IPS DF 6.9 (cell line): ENCODE measurements around the gene ABHD4.

Source experiments
- DNase-seq: peaks from one replicate; pipeline ENCODE4 v3.0.0-alpha.2; 2013; ENCODE audit warnings: low read depth, low spot score
- H3K27ac ChIP-seq: one replicate; pipeline ENCODE4 v1.5.1; 2013; ENCODE audit warnings: low read length, control low read depth
- H3K27me3 ChIP-seq: 2 replicates; pipeline ENCODE4 v1.6.1; 2013; ENCODE audit warnings: mild to moderate bottlenecking, low read length; ENCODE audit not compliant: control insufficient read depth, insufficient read depth
- H3K36me3 ChIP-seq: 2 replicates; pipeline ENCODE4 v1.6.1; 2013; ENCODE audit warnings: low read length; ENCODE audit not compliant: control insufficient read depth, insufficient read depth
- H3K4me1 ChIP-seq: 2 replicates; pipeline ENCODE4 v1.6.1; 2013; ENCODE audit warnings: low read length; ENCODE audit not compliant: control insufficient read depth, insufficient read depth
- H3K4me3 ChIP-seq: 2 replicates; pipeline ENCODE4 v1.5.1; 2013; ENCODE audit warnings: mild to moderate bottlenecking, low read length
- H3K9me3 ChIP-seq: 2 replicates; pipeline ENCODE4 v1.6.1; 2013; ENCODE audit warnings: low read length, inconsistent platforms; ENCODE audit not compliant: control insufficient read depth, insufficient read depth
- WGBS: extraction: QIAGEN DNeasy Blood & Tissue Kit; methylation state at CpG from one replicate; pipeline ENCODE4 v1.1.7; 2013; ENCODE audit warnings: mixed read lengths, missing lambda C conversion rate; ENCODE audit not compliant: insufficient read length, insufficient coverage; 5-methylcytosine and 5-hydroxymethylcytosine counted together

ABHD4 gene

DNA sequence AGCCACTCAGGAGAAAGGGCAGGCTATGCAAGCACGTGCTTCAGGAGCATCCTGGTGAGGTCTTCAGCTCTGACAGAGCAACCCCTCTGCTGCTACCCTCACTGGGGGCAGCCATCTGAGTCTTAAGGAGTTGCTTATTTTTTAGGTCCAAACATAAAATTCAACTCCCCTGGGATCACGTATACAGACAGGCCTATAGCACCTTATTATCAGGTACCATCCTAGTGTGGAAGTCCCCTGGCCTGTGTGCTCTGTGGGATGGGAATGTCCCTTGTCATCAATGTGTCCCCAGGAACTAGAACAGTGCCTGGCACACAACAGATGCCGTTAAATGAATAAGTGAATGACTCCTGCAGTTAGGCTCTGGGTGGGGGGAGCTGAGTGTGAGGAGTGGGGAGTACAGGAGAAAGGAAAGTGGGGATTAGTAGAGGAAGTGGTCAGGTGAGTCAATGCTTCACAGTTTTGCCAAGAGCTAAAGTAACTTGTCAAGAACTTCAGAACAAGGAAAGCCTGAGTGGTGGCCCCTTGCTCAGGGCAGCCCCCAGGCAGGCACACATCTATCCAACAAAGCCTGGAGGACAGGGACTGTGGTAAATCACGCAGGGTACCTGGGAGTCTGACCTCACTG, 42.6 kb upstream of the ABHD4 start:
- WGBS: no CpG with 5 or more reads among the region's 4 CpGs
- no peak for DNase-seq
- Histone ChIP-seq H3K27me3 (no peaks in the 10 kb centered on the region), H3K4me1 (peaks cover 1% of the 10 kb centered on the region; the same call in 1 of the 2 replicates), H3K27ac (no peak overlapping the region), H3K9me3 (no peaks in the 10 kb centered on the region), H3K4me3 (no peak overlapping the region), H3K36me3 (no peaks in the 10 kb centered on the region)

- Histone ChIP-seq H3K27me3 (no peaks in the 10 kb centered on the region), H3K4me3 (no peak overlapping the region), H3K36me3 (no peaks in the 10 kb centered on the region), H3K4me1 (peaks cover 1% of the 10 kb centered on the region; the same call in 1 of the 2 replicates), H3K27ac (no peak overlapping the region), H3K9me3 (no peaks in the 10 kb centered on the region)
- DNase-seq: no peak
- WGBS: no CpG with 5 or more reads among the region's 28 CpGs
Observed at GRCh38 chr14:22556021-22556989, 41.8 kb upstream of the ABHD4 start.

DNA sequence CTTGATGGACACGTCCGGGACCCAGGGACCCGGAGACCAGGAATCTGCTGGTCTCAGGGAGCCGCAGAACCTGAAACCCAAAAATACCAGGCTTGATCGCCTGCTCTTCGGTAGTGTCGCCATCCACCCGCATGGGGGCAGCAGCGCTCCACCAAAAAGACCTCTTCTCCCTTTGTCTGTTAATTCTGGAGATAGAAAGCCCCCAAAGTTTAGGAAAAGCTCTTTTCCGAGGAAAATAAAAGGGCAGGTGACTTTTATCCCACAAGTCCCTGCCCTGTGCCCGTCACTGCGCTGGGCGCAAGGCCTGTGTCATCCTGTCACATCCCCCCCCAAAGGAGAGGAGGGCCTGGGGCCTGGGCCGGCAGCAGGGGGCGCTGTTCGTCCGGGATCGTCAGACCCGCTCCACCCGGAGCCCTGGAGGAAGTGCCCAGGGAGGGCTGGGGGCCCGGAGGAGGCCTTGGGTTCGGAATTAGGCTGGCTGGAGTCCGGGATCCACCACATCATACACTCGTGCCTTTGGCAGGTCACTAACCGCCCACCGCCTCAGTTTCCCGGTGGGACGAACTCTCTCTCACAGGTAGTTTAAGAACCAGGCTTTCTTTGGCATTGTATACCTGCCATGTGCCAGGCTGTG, 41.0 kb upstream of the ABHD4 start:
- Histone ChIP-seq H3K4me3 (no peak overlapping the region), H3K27me3 (no peaks in the 10 kb centered on the region), H3K4me1 (no peaks in the 10 kb centered on the region), H3K36me3 (no peaks in the 10 kb centered on the region), H3K9me3 (no peaks in the 10 kb centered on the region), H3K27ac (no peak overlapping the region)
- WGBS: no CpG with 5 or more reads among the region's 28 CpGs
- DNase-seq: no peak

GRCh38 chr14:22557846-22558220, 40.3 kb upstream of the ABHD4 start:
- no CpG with 5 or more reads among the region's 1 CpG for WGBS
- Histone ChIP-seq H3K36me3 (no peaks in the 10 kb centered on the region), H3K27ac (no peak overlapping the region), H3K4me3 (no peak overlapping the region), H3K27me3 (no peaks in the 10 kb centered on the region), H3K9me3 (no peaks in the 10 kb centered on the region), H3K4me1 (no peaks in the 10 kb centered on the region)
- DNase-seq: no peak

- H3K27me3 ChIP-seq: no peaks in the 10 kb centered on the region
- H3K9me3 ChIP-seq: no peaks in the 10 kb centered on the region
- DNase-seq: no peak
- WGBS: no CpG with 5 or more reads among the region's 25 CpGs
- no peaks in the 10 kb centered on the region for H3K36me3 ChIP-seq
- no peak overlapping the region for H3K27ac ChIP-seq
- no peak overlapping the region for H3K4me3 ChIP-seq
- no peaks in the 10 kb centered on the region for H3K4me1 ChIP-seq
Observed at GRCh38 chr14:22558221-22558913, 39.7 kb upstream of the ABHD4 start.

DNA sequence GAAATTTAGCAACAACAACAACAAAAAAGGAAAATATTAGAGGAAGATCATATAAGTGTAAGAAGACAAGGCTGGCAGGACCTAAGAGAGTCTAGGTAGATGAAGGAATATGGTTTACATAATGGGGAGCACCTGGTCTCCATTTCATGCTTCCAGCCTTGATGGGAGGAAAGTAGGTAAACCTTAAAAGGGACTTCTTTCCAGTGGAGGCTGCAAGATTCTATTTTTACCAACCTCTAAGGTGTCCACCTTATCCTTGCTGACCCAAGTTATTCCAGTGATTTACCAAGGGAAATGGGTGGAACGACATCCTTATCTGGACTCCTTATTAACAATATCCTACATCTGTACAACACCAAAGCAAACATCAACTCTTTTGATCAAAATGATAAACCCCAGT, 39.1 kb upstream of the ABHD4 start:
- DNase-seq: no peak
- Histone ChIP-seq H3K4me1 (no peaks in the 10 kb centered on the region), H3K27me3 (no peaks in the 10 kb centered on the region), H3K27ac (no peak overlapping the region), H3K36me3 (no peaks in the 10 kb centered on the region), H3K9me3 (no peaks in the 10 kb centered on the region), H3K4me3 (no peak overlapping the region)
- no CpG with 5 or more reads among the region's 1 CpG for WGBS

DNA sequence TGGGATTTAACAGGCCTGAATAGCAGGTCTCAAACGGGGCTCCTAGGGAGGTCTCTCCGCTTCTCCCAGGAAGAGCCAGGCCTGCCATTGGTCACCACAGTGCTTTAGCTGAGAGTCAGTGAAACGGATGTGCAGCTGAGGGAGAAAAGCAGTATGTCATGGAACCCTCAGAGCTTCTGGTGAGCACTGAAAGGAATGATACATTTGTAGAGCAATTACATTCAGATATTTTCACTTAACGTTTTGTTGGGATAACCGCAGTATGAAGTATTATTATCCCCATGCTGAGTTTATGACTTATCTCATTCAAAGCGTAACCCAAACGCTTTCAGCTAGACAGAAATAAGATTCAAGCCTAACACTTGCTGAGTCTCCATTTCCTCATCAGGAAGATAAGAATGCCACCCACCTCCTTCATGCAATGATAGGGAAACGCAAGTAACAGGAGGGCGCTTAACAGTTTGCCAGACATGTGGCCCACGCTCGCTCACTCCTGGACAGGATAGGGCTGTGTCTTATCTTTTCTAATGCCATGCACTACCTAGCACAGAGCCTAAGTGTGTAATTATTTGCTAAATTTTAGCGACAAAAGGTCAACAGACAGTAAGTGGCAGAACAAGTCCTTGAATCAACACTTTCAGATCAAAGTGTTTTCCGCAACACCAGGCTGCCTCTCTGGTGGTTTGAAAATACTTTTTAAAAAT, 37.3 kb upstream of the ABHD4 start:
- WGBS: no CpG with 5 or more reads among the region's 13 CpGs
- Histone ChIP-seq H3K9me3 (no peaks in the 10 kb centered on the region), H3K36me3 (peaks cover 2% of the 10 kb centered on the region; the same call in 1 of the 2 replicates), H3K27ac (no peak overlapping the region), H3K27me3 (no peaks in the 10 kb centered on the region), H3K4me1 (no peaks in the 10 kb centered on the region), H3K4me3 (no peak overlapping the region)
- no peak for DNase-seq

- Histone ChIP-seq H3K27me3 (no peaks in the 10 kb centered on the region), H3K4me3 (no peak overlapping the region), H3K4me1 (no peaks in the 10 kb centered on the region), H3K27ac (no peak overlapping the region), H3K36me3 (peaks cover 2% of the 10 kb centered on the region; the same call in 1 of the 2 replicates), H3K9me3 (no peaks in the 10 kb centered on the region)
- WGBS: no CpG with 5 or more reads among the region's 3 CpGs
- DNase-seq: no peak
Observed at GRCh38 chr14:22561366-22561660, 36.8 kb upstream of the ABHD4 start.

- Histone ChIP-seq H3K4me3 (no peak overlapping the region), H3K9me3 (no peaks in the 10 kb centered on the region), H3K27me3 (no peaks in the 10 kb centered on the region), H3K27ac (no peak overlapping the region), H3K36me3 (peaks cover 2% of the 10 kb centered on the region; the same call in 1 of the 2 replicates), H3K4me1 (no peaks in the 10 kb centered on the region)
- DNase-seq: no peak
- WGBS: no CpG with 5 or more reads among the region's 11 CpGs
Observed at GRCh38 chr14:22561661-22562579, 36.2 kb upstream of the ABHD4 start.
